Measurements from ENCODE around the gene SENP5. TPM values are rescaled to one million over a fixed set of nuclear protein-coding genes. Genes with fewer than 3 reads are reported as not detected.

SENP5 gene
- total RNA-seq, 4 donors from 2014 or later, result 14.5 to 37.8 (median 21.3) TPM

DNA sequence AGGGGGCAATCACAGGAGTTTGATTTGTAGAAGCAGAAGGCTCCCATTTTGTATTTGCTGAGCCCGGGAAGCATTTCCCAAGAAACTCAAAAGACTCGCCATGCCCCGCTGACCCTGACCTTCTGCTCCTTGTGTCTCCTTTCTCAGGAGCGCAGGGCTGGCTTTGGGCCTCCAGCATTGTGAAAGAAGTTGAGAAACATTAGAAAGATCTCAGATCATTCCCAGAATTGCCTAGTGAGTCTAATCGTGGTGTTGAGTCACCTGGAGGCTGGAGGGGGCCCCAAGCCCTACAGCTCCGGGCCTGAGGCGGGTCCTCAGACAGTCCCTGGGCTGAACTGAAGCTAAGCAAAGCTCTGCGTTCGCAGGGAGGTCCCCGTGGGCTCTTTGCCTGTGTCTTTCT, 111.8 kb downstream of the SENP5 start:
- WGBS, 2 donors, result 63 to 76% methylated on average over 9 to 10 of the region's 10 CpGs
- H3K4me3 ChIP-seq, result no peak overlapping the region
- no peak for DNase-seq

DNA sequence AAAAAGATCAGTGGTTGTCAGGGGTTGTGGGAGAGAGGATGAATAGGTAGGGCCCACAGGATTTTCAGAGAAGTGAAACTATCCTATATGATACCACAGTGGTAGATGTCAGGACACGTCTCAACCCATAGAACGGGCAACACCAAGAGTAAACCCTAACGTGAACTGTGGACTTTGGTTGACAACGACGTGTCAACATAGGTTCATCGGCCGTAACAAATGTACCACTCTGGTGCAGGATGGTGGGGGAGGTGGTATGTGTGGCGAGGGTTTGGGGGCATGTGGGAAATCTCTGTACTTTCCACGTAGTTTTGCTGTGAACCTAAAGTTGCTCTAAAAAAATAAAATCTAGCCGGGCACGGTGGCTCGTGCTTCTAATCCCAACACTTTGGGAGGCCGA, 113.9 kb downstream of the SENP5 start:
- H3K4me3 ChIP-seq, result no peak overlapping the region
- peaks cover 0 to 5% (median 5%) of the 10 kb centered on the region in 3 donors for H3K4me1 ChIP-seq
- intact Hi-C loops (cut with DNase I), result no loop called here
- no peak overlapping the region for H3K27ac ChIP-seq
- TF ChIP-seq CTCF (IDR thresholded peaks at IDR 0.05) (no peak), POLR2A (IDR thresholded peaks at IDR 0.05) (no peak)
- peaks cover 0 to 3% (median 0%) of the 10 kb centered on the region in 3 donors for H3K9me3 ChIP-seq
- peaks cover 0 to 12% (median 0%) of the 10 kb centered on the region in 4 donors for H3K27me3 ChIP-seq
- WGBS, 2 donors, result 80 to 90% methylated on average over 13 of the region's 13 CpGs
- no peaks in the 10 kb centered on the region for H3K36me3 ChIP-seq
- no peak for DNase-seq

More for the DNA sequence above, 111.8 kb downstream of the SENP5 start:
- H3K27ac ChIP-seq, result no peak overlapping the region
- TF ChIP-seq POLR2A (IDR thresholded peaks at IDR 0.05) (no peak), CTCF (IDR thresholded peaks at IDR 0.05) (no peak)
- intact Hi-C loops (cut with DNase I), result no loop called here
- peaks cover 0 to 5% (median 5%) of the 10 kb centered on the region in 3 donors for H3K4me1 ChIP-seq
- peaks cover 0 to 2% (median 0%) of the 10 kb centered on the region in 4 donors for H3K27me3 ChIP-seq
- no peaks in the 10 kb centered on the region for H3K36me3 ChIP-seq
- peaks cover 0 to 3% (median 0%) of the 10 kb centered on the region in 3 donors for H3K9me3 ChIP-seq

DNA sequence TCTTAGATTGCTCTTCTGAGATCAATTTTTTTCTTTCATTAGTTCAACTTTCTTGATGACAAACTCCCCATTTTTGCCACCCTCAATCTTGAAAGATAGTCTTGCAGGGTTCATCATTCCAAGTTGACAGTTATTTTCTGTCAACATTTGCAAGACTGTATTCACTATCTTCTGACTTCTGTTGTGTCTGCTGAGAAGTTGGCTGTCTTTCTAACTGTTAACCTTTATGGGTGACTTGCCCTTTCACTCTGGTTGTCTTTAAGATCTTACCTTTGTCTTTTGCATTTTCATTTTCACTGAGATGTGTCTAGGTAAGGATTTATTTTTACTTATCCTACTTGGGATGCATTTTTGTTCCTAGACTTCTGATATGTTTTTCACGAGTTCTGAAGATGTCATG, 115.5 kb downstream of the SENP5 start:
- TF ChIP-seq POLR2A (IDR thresholded peaks at IDR 0.05), result no peak
- no peak for TF ChIP-seq CTCF (IDR thresholded peaks at IDR 0.05)
- whole genome bisulfite sequencing, 2 donors, result 70 to 75% methylated on average over 1 of the region's 1 CpG

More for the DNA sequence above, 115.5 kb downstream of the SENP5 start:
- no peak overlapping the region for H3K27ac ChIP-seq
- H3K4me1 ChIP-seq, result peaks cover 0 to 5% (median 5%) of the 10 kb centered on the region in 3 donors
- peaks cover 0 to 3% (median 0%) of the 10 kb centered on the region in 3 donors for H3K9me3 ChIP-seq
- no peak overlapping the region for H3K4me3 ChIP-seq
- intact Hi-C loops (cut with DNase I), result no loop called here
- DNase-seq, result no peak
- peaks cover 0 to 12% (median 0%) of the 10 kb centered on the region in 4 donors for H3K27me3 ChIP-seq
- H3K36me3 ChIP-seq, result no peaks in the 10 kb centered on the region

Other genes with a start within 250 kb of the SENP5 start
- 1 to 10 TPM in 1 of 4 donors, under 1 TPM in 2, not detected in 1; 0.18 to 4.8 (median 0.70) TPM for gene NRROS, start 228.2 kb upstream of the SENP5 start, total RNA-seq
- gene CEP19, start 155.7 kb upstream of the SENP5 start, total RNA-seq, result 1 to 10 TPM in 3 of 4 donors, under 1 TPM in 1; 0.80 to 3.1 (median 1.2) TPM
- 10 to 100 TPM; 19.5 to 58.6 (median 21.6) TPM for gene PIGX, start 155.5 kb upstream of the SENP5 start, total RNA-seq
- gene PAK2, start 128.1 kb upstream of the SENP5 start, total RNA-seq, result 10 to 100 TPM; 24.6 to 42.9 (median 38.8) TPM
- gene NCBP2, start 74.6 kb downstream of the SENP5 start, total RNA-seq, result 10 to 100 TPM; 21.1 to 47.0 (median 33.5) TPM
- gene PIGZ, start 100.9 kb downstream of the SENP5 start, total RNA-seq, result 1 to 10 TPM; 3.4 to 8.8 (median 5.4) TPM
- gene MELTF, start 161.9 kb downstream of the SENP5 start, total RNA-seq, result 1 to 10 TPM; 3.2 to 5.9 (median 3.9) TPM